PC-3 (cell line): ENCODE measurements around the gene METTL16. TPM values are rescaled to one million over a fixed set of nuclear protein-coding genes. Genes with fewer than 3 reads are reported as not detected.
A peak's percentile ranks its signal among the peaks of the same experiment; 100 is the strongest.

Experiments
- ATAC-seq: fragments of 200-7000 bp; cut with Tn5 transposase; 2 replicates; pipeline ENCODE4 v1.9.1; 2020; ENCODE audit warnings: mild to moderate bottlenecking, moderate library complexity
- BruUV-seq: library from RNA; stranded (reverse); fragments of 400-500 nt; replicated peaks from 2 replicates; lab custom pipeline; 2021; lab: Mats Ljungman, UMichigan
- CTCF ChIA-PET: fragments of 300-600 bp; sonication (Branson Sonifier 250); formaldehyde crosslinking; loops from one replicate; lab custom pipeline; 2022; ENCODE audit warnings: antibody characterized with exemption; lab: Charles Lee
- POLR2A ChIA-PET: fragments of 300-600 bp; sonication (Branson Sonifier 250); formaldehyde crosslinking; loops from one replicate; lab custom pipeline; 2022; ENCODE audit warnings: antibody characterized with exemption; ENCODE audit not compliant: unreplicated experiment; lab: Charles Lee
- DNase-seq: peaks from one replicate; pipeline ENCODE4 v3.0.0-alpha.2; 2015
- H2AFZ ChIP-seq: fragments of 300-600 bp; sonication (generic); 2 replicates; pipeline ENCODE4 v1.6.0; 2016; ENCODE audit warnings: antibody characterized with exemption, low read length
- H3F3A ChIP-seq: fragments of 300-600 bp; sonication (generic); one replicate; pipeline ENCODE4 v1.6.0; 2017; ENCODE audit warnings: antibody characterized with exemption, low read length, control low read depth, mild to moderate bottlenecking; ENCODE audit not compliant: unreplicated experiment
- H3K27ac ChIP-seq: fragments of 300-600 bp; sonication (generic); 2 replicates; pipeline ENCODE4 v1.5.1; 2016; ENCODE audit warnings: mild to moderate bottlenecking, low read length
- H3K27me3 ChIP-seq: fragments of 300-600 bp; sonication (generic); 2 replicates; pipeline ENCODE4 v1.6.1; 2016; ENCODE audit warnings: low read length, mixed read lengths
- H3K36me3 ChIP-seq: fragments of 300-600 bp; sonication (generic); 2 replicates; pipeline ENCODE4 v1.6.1; 2016; ENCODE audit warnings: low read depth, mixed run types, low read length, mixed read lengths
- H3K4me1 ChIP-seq: fragments of 300-600 bp; sonication (generic); 2 replicates; pipeline ENCODE4 v1.5.1; 2016; ENCODE audit warnings: low read length; ENCODE audit not compliant: insufficient read depth
- H3K4me2 ChIP-seq: fragments of 300-600 bp; sonication (generic); 2 replicates; pipeline ENCODE4 v1.6.0; 2016; ENCODE audit warnings: low read length
- H3K4me3 ChIP-seq: fragments of 300-600 bp; sonication (generic); 2 replicates; pipeline ENCODE4 v1.5.1; 2016; ENCODE audit warnings: mild to moderate bottlenecking, low read length, mixed read lengths
- H3K79me2 ChIP-seq: fragments of 300-600 bp; sonication (generic); 2 replicates; pipeline ENCODE4 v1.6.1; 2017; ENCODE audit warnings: low read length, mixed read lengths
- H3K9ac ChIP-seq: fragments of 300-600 bp; sonication (generic); 2 replicates; pipeline ENCODE4 v1.6.0; 2016; ENCODE audit warnings: mild to moderate bottlenecking, low read length
- H3K9me2 ChIP-seq: fragments of 300-600 bp; sonication (generic); replicated peaks from 2 replicates; pipeline ENCODE4 v1.6.1; 2016; ENCODE audit warnings: mixed run types, low read length, mixed read lengths
- H3K9me3 ChIP-seq: fragments of 300-600 bp; sonication (generic); 2 replicates; pipeline ENCODE4 v1.6.1; 2016; ENCODE audit warnings: low read length, mixed read lengths
- H4K20me1 ChIP-seq: fragments of 300-600 bp; sonication (generic); 2 replicates; pipeline ENCODE4 v1.6.1; 2016; ENCODE audit warnings: low read length, mixed read lengths
- CTCF ChIP-seq: fragments of 300-600 bp; sonication (generic); conservative IDR thresholded peaks from 2 replicates; pipeline ENCODE4 v1.5.1; 2017; ENCODE audit warnings: antibody characterized with exemption, low read depth, mild to moderate bottlenecking, low read length
- EZH2 ChIP-seq: fragments of 300-600 bp; sonication (generic); IDR thresholded peaks from one replicate; pipeline ENCODE4 v1.6.1; 2017; ENCODE audit warnings: antibody characterized with exemption, mild to moderate bottlenecking, low read length; ENCODE audit not compliant: unreplicated experiment
- EZH2phosphoT487 ChIP-seq: fragments of 300-600 bp; sonication (generic); IDR thresholded peaks from 2 replicates; pipeline ENCODE4 v1.6.1; 2018; ENCODE audit warnings: mild to moderate bottlenecking, antibody characterized with exemption, low read length, borderline replicate concordance
- intact Hi-C: fragments of 100-400 bp; cut with micrococcal nuclease; formaldehyde crosslinking; loops from 2 replicates; pipeline ENCODE4 v1.9.0; 2023
- total RNA-seq: library from RNA; depleted of rRNA; stranded (reverse); fragments of >200 nt; gene quantifications from 2 replicates; pipeline ENCODE4 v1.2.3, GENCODE V29; 2014

The METTL16 gene
- total RNA-seq, 1 experiment from 2014 or later = 20.8 TPM

DNA sequence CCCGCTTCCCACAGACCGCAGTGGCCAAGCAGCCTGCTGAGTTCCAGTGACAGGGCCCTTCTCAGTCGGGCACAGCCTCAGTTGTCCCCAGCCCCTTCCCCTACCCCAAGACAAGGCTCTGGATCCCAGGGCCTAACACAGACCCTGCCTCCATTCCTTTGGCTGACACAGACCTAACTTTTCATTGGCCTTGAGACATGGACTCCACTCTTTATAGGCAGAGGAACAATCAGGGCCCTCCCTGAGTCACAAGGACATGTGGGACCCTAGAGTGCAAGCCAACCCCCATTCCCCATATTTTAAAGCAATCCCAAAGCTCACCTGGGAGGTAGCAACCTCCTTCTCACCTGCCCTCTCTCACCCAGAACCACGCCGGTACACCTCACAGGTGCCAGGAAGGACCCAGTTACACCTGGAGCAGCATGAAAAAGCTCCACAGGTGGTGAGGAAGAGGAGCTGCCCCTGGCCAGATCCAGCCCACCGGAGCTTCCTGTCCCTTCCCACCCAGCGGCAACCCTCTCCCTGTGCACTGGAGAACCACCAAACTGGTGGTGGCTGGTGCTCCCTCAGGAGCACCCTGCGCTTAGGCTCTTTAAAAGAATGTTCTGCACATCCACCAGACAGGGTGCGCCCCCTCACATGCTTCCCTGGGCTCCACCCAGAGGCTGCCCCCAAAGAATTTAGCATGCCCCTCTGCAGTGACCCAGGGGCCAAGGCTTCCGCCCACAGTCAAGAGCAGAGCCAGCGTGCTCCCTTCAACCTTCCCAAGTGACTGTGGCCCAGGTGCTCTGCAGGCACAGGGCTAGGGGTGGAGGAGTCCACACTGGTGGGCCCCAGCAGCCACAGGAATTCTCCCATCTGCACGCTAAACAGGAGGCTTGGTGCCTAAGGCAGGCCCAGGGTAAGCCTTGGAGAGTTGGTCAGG, 114.2 kb downstream of the METTL16 start:
- Histone ChIP-seq H3K4me3 (peak overlapping the region; percentile 60; the same call in 1 of the 2 replicates), H3K27ac (peak overlapping the region; percentile 46), H3K36me3 (no peaks in the 10 kb centered on the region), H3K4me1 (peaks cover 44% of the 10 kb centered on the region), H3K79me2 (peaks cover 56% of the 10 kb centered on the region), H4K20me1 (peaks cover 16% of the 10 kb centered on the region; the same call in 1 of the 2 replicates), H3K4me2 (peak overlapping the region; percentile 100), H3K9me3 (no peaks in the 10 kb centered on the region), H3K9ac (peak overlapping the region; percentile 20; the same call in 1 of the 2 replicates), H3K27me3 (no peaks in the 10 kb centered on the region), H3K9me2 (no peaks in the 10 kb centered on the region), H2AFZ (no peak overlapping the region), H3F3A (peaks cover 3% of the 10 kb centered on the region)
- BruUV-seq = no TSS peak
- intact Hi-C loops = no loop called here
- DNase-seq = no peak
- POLR2A ChIA-PET = no interaction called here
- no peak for ATAC-seq
- TF ChIP-seq CTCF = no peak
- no peak for TF ChIP-seq EZH2phosphoT487
- no peak for TF ChIP-seq EZH2
- CTCF ChIA-PET = interaction anchor here (0.6 kb wide), 1 partner anchor 60 kb away, joined by 5 read pairs; the partner anchor contains the start of gene SGSM2

DNA sequence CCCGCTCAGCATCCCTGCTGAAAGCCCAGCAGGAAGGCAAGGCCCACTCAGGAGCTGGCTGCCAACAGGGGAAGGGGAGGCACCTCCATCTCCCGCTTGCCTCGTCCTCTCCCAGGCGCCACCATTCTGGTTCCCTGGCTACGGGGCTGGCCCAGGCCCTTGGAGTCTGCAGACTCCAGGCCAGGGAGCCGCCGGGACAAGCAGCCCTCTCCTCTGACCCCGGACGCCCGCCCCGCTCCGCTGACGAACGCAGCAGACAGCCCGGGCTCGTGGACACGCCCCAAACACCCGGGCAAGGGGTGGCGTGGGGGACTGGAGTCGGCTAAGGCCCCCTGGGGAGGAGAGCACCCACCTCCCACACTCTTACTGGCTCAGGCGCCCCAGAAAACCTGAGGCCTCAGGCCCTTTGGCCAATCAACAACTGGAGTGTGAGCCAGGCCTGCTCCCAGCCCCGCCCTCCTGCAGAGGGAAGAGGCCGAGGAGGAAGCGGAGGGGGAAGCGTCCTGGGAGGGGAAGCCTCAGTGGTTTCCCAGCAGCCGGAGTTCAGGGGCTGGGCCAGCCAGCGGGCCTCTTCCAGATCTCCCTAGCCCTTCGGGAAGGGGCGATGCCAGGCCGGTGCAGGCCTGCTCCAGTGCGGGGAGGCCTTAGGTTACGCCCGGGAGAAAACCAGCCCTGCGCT, 115.0 kb downstream of the METTL16 start:
- H3F3A ChIP-seq = peaks cover 3% of the 10 kb centered on the region
- H3K4me3 ChIP-seq = peak overlapping the region; percentile 60
- H3K27ac ChIP-seq = peak overlapping the region; percentile 46
- peaks cover 61% of the 10 kb centered on the region for H3K79me2 ChIP-seq
- ATAC-seq = peak; percentile 21
- peak overlapping the region; percentile 53 for H3K9ac ChIP-seq
- CTCF ChIA-PET = no interaction called here
- no peak overlapping the region for H2AFZ ChIP-seq
- peak; percentile 89 for DNase-seq
- peaks cover 16% of the 10 kb centered on the region; the same call in 1 of the 2 replicates for H4K20me1 ChIP-seq
- BruUV-seq = no TSS peak
- H3K4me2 ChIP-seq = peak overlapping the region; percentile 100
- H3K9me3 ChIP-seq = no peaks in the 10 kb centered on the region
- POLR2A ChIA-PET = no interaction called here
- H3K36me3 ChIP-seq = no peaks in the 10 kb centered on the region
- TF ChIP-seq CTCF (no peak), EZH2phosphoT487 (no peak), EZH2 (no peak)
- intact Hi-C loops = no loop called here
- peaks cover 48% of the 10 kb centered on the region for H3K4me1 ChIP-seq
- no peaks in the 10 kb centered on the region for H3K27me3 ChIP-seq
- no peaks in the 10 kb centered on the region for H3K9me2 ChIP-seq
